Measurements from ENCODE around the gene TP53BP2.
A peak's percentile ranks its signal among the peaks of the same experiment; 100 is the strongest.

TP53BP2 gene

GRCh38 chr1:223763251-223763650 is 82.5 kb downstream of the TP53BP2 start:
- DNase-seq (ENCODE audit: low read depth in 2 of 2), result no peak

GRCh38 chr1:223761411-223761810 is 84.3 kb downstream of the TP53BP2 start:
- DNase-seq (ENCODE audit: low read depth in 2 of 2), result no peak

DNA sequence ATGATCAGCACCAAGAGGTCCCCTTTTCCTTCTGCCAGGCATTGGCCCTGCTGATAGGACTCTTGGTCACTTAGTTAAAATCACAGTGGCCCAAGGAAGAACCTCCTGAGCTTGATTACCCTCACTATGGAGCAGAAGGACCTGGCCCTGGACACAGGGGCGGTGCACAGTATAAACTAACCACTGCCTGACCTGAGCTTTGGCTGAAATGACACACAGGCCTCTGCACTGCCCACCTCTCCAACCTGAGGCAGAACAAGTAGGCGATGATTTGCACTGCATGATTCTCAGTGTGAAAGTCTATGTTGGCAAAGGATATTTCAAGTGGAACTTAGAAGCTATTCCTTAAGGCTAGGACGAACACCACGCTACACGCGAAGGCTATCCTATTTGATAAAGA is 84.9 kb downstream of the TP53BP2 start:
- DNase-seq (ENCODE audit: low read depth in 2 of 2), result no peak

GRCh38 chr1:223759273-223759672 is 86.5 kb downstream of the TP53BP2 start:
- no peak for DNase-seq (ENCODE audit: low read depth in 2 of 2)

- no peak for DNase-seq (ENCODE audit: low read depth in 2 of 2)
These were observed 87.0 kb downstream of the TP53BP2 start for GRCh38 chr1:223758734-223759133.

DNA sequence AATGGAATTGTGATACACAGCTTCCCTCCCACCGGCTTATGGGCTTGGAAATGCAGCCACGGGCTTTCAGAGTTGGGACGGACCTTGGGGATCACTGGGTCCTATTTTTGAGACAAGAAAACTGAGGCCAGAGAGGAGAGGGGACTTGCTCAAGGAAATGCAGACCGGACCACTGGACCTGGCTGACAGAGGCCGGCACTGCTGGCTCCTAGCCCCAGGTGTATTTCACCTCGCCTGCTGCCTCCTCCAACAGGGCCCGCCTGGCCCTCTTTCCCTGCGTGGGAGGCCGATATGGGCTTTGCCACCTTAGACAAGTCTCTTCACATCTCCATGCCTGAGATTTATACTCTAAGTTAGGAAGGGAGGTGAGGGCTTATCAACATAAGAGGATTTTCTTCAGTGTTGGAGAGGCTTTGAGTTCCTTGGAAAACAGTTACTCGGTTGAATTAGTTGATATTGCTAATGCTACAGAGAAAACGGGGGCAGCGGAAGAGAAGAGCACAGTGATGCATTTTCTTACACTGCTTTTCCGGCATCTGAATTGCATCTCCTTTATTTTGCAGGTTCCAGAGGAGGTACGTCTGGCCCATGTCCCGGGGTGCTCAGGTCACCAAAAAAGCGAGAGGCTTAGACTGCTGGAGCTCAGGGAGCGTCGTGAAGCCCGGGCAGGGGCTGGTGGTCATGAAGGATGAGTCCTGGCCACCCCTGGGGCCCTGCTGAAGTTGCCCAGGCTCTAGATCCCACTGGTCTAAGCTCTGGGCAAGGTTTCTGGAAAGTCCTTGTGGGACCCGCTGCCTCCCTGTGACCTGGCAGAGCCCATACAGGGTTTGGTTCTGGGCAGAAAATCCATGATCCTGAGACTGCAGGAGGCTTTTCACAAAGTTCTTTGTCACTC is 88.7 kb downstream of the TP53BP2 start:
- DNase-seq (ENCODE audit: low read depth in 2 of 2), result no peak

GRCh38 chr1:223755992-223756775 is 89.6 kb downstream of the TP53BP2 start:
- DNase-seq (ENCODE audit: low read depth in 2 of 2), result no peak

GRCh38 chr1:223755432-223755792 is 90.3 kb downstream of the TP53BP2 start:
- no peak for DNase-seq (ENCODE audit: low read depth in 2 of 2)

- no peak for DNase-seq (ENCODE audit: low read depth in 2 of 2)
These were observed 90.9 kb downstream of the TP53BP2 start for GRCh38 chr1:223754681-223755431.

- no peak for DNase-seq (ENCODE audit: low read depth in 2 of 2)
These were observed 92.8 kb downstream of the TP53BP2 start for GRCh38 chr1:223752721-223753515.

DNA sequence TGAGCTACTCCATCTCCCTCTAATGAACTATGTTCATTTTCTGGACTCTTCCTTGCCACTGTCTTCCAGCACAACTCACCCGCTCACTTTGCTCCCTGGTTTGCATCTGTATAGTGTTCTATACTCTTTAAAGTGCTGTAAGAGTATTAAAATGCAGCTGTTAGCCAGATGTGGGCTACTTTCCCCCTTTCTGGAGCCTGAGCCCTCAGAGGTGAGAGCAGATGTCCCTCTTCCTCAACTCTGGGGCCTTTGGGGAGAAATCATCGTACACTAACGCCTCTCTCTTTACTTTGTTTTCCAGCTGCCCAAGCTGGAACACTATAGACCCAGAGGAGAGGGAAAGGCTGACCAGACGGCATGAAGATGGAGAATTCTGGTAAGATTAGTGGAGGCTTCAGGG is 94.1 kb downstream of the TP53BP2 start:
- no peak for DNase-seq (ENCODE audit: low read depth in 2 of 2)

GRCh38 chr1:223750730-223751570 is 94.8 kb downstream of the TP53BP2 start:
- DNase-seq (ENCODE audit: low read depth in 2 of 2), result no peak

- peak; percentile 15 to 50 for DNase-seq (ENCODE audit: low read depth in 2 of 2)
These were observed 96.7 kb downstream of the TP53BP2 start for GRCh38 chr1:223748773-223749733.

DNA sequence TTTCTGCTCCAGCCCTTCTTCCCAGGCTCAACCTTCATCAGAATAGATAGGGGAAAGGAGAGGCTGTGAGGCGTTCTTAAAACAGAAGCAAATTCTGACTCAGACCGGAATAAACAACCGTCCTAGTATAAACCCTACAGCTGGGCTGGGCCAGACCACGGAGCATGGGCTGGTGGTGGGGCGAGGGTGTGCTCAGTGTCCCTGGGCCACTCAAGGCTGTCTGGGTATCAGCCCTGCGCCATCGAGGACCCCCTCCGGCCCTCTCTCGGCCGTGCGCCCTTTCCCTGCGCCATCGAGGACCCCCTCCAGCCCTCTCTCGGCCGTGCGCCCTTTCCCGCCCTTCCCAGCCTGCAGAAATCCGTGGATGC is 97.4 kb downstream of the TP53BP2 start:
- DNase-seq (ENCODE audit: low read depth in 2 of 2), result no peak

DNA sequence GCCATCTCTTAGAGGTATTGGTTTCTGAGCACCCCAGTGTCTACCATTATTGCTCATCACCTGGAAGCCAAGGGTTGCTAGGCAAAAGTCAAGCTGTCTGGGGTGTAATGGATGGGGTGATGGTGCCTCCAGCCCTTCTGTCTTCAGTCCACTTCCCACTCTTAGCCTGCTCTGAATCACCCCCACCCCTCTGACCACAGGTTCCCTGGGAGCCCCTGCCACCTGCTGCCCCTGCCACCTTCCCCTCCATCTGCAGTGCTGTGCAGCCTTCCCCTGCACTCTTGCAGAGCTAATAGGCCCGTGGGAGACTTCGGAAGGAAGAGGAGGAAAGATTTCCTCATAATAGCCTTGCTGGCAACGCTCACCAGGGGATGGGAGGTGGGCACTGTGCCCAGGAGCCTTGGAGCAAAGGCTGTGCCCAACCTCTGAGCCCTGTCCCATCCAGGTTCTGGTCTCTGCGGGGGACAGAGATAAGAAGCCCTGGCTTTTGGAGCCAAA is 97.9 kb downstream of the TP53BP2 start:
- DNase-seq (ENCODE audit: low read depth in 2 of 2), result no peak

GRCh38 chr1:223745731-223746130 is 100.0 kb downstream of the TP53BP2 start:
- DNase-seq (ENCODE audit: low read depth in 2 of 2), result no peak

GRCh38 chr1:223742856-223743517 is 102.8 kb downstream of the TP53BP2 start:
- no peak for DNase-seq (ENCODE audit: low read depth in 2 of 2)

GRCh38 chr1:223741861-223742260 is 103.9 kb downstream of the TP53BP2 start:
- no peak for DNase-seq (ENCODE audit: low read depth in 2 of 2)

All from stimulated activated CD4-positive, alpha-beta T cell treated with anti-CD3 and anti-CD28 coated beads, Interleukin-15, amount 100 ng/mL, for 48 hours (primary cell).